SJCRH30 (cell line): ENCODE results near the gene KIAA1328. TPM values are rescaled to one million over a fixed set of nuclear protein-coding genes. Genes with fewer than 3 reads are reported as not detected.

Experiments
- DNase-seq, 2 experiments: peaks; one replicate each; pipeline ENCODE4 v3.0.0-alpha.2; 2015 to 2020
- H3K27ac ChIP-seq: fragments of 250-450 bp; sonication (Bioruptor Pico); 2 replicates; pipeline ENCODE4 v1.5.1; 2020; ENCODE audit warnings: mild to moderate bottlenecking, moderate library complexity
- H3K27me3 ChIP-seq: fragments of 250-450 bp; sonication (Bioruptor Pico); 2 replicates; pipeline ENCODE4 v1.5.1; 2020; ENCODE audit warnings: mild to moderate bottlenecking, moderate library complexity
- H3K36me3 ChIP-seq: fragments of 250-450 bp; sonication (Bioruptor Pico); 2 replicates; pipeline ENCODE4 v1.5.1; 2020; ENCODE audit warnings: mild to moderate bottlenecking, moderate library complexity
- H3K4me1 ChIP-seq: fragments of 250-450 bp; sonication (Bioruptor Pico); 2 replicates; pipeline ENCODE4 v1.5.1; 2020; ENCODE audit warnings: mild to moderate bottlenecking, moderate library complexity
- H3K4me3 ChIP-seq: fragments of 250-450 bp; sonication (Bioruptor Pico); 2 replicates; pipeline ENCODE4 v1.5.1; 2020; ENCODE audit warnings: mild to moderate bottlenecking, moderate library complexity
- H3K9me3 ChIP-seq: fragments of 250-450 bp; sonication (Bioruptor Pico); replicated peaks from 2 replicates; pipeline ENCODE4 v1.5.1; 2020; ENCODE audit warnings: mild to moderate bottlenecking, moderate library complexity
- total RNA-seq: library from RNA; depleted of rRNA; stranded (reverse); fragments of >200 nt; shearing (Covaris generic); gene quantifications from 2 replicates; pipeline ENCODE4 v1.2.3, GENCODE V29; 2014

Gene KIAA1328
- total RNA-seq, 1 experiment from 2014 or later, result 5.5 TPM

GRCh38 chr18:37188016-37188791 lies 359.3 kb downstream of the KIAA1328 start:
- no peaks in the 10 kb centered on the region for H3K36me3 ChIP-seq
- H3K27ac ChIP-seq, result peak overlapping the region; percentile 61
- DNase-seq, result peak; percentile 1 to 21
- no peaks in the 10 kb centered on the region for H3K27me3 ChIP-seq
- H3K4me3 ChIP-seq, result no peak overlapping the region
- no peaks in the 10 kb centered on the region for H3K4me1 ChIP-seq
- no peaks in the 10 kb centered on the region for H3K9me3 ChIP-seq

DNA sequence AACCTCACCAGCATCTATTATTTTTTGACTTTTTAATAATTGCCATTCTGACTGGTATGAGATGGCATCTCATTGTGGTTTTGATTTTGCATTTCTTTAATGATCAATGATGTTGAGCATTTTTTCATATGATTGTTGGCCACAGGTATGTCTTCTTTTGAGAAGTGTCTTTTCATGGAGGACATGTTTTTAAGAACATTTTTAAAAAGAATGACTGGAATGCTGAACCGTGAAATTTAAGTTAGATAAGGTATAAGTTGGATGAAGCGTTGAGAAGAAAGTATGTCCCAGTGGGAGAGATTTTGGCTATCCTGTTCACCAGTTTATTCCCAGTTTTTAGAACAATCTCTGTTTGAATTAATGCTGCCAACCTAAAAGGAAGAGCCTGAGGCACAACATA lies 370.8 kb downstream of the KIAA1328 start:
- H3K4me3 ChIP-seq, result no peak overlapping the region
- no peaks in the 10 kb centered on the region for H3K27me3 ChIP-seq
- H3K36me3 ChIP-seq, result no peaks in the 10 kb centered on the region
- peak overlapping the region; percentile 47 for H3K27ac ChIP-seq
- H3K4me1 ChIP-seq, result no peaks in the 10 kb centered on the region; the same call in 1 of the 2 replicates
- DNase-seq, result no peak
- no peaks in the 10 kb centered on the region for H3K9me3 ChIP-seq

GRCh38 chr18:37207343-37207742 lies 378.4 kb downstream of the KIAA1328 start:
- Histone ChIP-seq H3K27ac (no peak overlapping the region), H3K4me1 (no peaks in the 10 kb centered on the region), H3K27me3 (no peaks in the 10 kb centered on the region), H3K36me3 (no peaks in the 10 kb centered on the region), H3K9me3 (no peaks in the 10 kb centered on the region), H3K4me3 (no peak overlapping the region)
- DNase-seq, result no peak

GRCh38 chr18:37210781-37211180 lies 381.9 kb downstream of the KIAA1328 start:
- Histone ChIP-seq H3K9me3 (no peaks in the 10 kb centered on the region), H3K27me3 (no peaks in the 10 kb centered on the region), H3K4me1 (no peaks in the 10 kb centered on the region), H3K4me3 (no peak overlapping the region), H3K27ac (no peak overlapping the region), H3K36me3 (no peaks in the 10 kb centered on the region)
- no peak for DNase-seq

DNA sequence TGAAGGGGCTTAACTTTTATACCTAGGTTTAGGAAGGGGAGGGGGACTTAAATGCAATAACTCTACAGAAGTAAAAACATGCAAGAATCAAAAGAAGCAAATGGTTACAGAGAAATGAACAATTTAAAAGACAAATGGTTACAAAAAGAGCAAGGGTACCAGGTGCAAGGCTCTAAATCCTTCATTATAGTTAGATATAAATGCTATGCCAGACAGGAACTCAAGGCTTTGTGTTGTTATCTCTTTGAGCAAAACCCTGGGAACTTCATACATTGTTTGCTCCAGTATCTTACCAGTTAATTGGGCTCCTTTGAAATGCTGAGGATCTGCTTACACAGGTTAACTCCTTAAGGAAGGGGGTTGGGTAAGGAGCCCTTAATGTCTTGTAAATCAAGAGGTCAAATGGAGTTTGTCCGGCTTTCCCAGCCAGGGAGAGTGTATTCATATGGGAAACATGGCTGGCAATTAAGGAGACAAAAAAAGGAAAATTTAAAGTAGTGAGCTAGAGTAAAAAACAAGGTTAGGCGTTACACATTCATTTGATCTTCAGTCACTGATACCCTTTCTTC lies 389.2 kb downstream of the KIAA1328 start:
- Histone ChIP-seq H3K4me3 (no peak overlapping the region), H3K9me3 (no peaks in the 10 kb centered on the region), H3K27ac (no peak overlapping the region), H3K27me3 (no peaks in the 10 kb centered on the region), H3K36me3 (no peaks in the 10 kb centered on the region), H3K4me1 (no peaks in the 10 kb centered on the region)
- DNase-seq, result no peak

DNA sequence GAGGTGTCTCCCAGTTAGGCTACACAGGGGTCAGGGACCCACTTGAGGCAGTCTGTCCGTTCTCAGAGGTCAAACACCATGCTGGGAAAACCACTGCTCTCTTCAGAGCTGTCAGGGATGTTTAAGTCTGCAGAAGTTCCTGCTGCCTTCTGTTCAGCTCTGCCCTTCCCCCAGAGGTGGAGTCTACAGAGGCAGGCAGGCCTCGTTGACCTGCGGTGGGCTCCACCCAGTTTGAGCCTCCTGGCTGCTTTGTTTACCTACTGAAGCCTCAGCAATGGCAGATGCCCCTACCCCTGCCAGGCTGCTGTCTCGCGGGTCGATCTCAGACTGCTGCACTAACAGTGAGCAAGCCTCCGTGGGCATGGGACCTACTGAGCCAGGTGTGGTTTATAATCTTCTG lies 390.3 kb downstream of the KIAA1328 start:
- Histone ChIP-seq H3K27ac (no peak overlapping the region), H3K9me3 (no peaks in the 10 kb centered on the region), H3K27me3 (no peaks in the 10 kb centered on the region), H3K4me1 (no peaks in the 10 kb centered on the region), H3K4me3 (no peak overlapping the region), H3K36me3 (no peaks in the 10 kb centered on the region)
- DNase-seq, result no peak

DNA sequence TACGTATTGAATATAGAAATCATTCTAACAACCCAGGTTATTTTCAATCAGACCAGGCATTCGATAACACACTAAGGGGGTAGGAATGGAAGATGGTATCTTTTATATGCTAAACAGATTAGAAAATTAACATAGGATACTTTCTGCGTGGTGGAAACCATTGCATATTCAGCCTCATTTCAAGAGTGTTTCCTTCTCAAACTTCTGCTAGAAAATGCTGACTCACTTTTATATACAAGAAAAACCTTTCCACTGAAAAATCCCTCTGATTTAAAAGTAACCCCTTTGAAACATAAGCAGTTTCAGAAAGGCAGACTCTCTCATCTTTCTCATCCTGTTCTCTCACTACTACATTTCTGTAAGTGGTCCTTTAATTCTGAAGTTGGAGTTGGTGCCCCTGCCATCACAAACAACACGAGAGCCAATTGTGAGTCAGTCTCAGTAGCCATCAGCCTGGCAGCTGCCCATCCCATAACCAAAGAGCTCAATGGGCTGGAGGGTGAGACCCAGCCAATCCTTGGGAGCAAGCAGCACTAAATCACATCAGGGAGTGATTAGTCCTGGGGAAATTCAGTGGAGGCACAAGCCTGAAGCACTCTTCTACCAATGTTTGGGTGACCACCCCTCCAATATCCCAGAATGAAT lies 393.5 kb downstream of the KIAA1328 start:
- DNase-seq, result no peak
- no peaks in the 10 kb centered on the region for H3K36me3 ChIP-seq
- H3K27me3 ChIP-seq, result no peaks in the 10 kb centered on the region
- H3K27ac ChIP-seq, result no peak overlapping the region
- no peaks in the 10 kb centered on the region for H3K9me3 ChIP-seq
- H3K4me3 ChIP-seq, result no peak overlapping the region
- no peaks in the 10 kb centered on the region for H3K4me1 ChIP-seq

DNA sequence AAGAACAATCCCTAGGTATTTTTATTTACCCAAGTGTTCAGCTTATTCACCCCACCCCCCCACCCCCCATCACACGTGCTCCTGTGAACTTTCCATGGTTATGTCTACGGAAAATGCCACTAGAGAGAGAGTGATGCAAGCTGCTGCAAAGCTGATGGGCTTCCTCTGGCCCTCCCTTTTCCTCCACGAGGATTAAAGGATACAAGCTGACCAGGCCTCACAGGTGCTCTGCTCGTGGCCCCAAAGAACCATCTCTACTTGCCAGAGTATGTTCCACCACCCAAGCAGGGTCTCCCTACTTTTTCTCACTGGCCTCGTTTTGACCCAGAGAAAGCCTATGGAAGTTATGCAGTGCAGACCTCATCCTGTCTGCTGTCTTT lies 394.1 kb downstream of the KIAA1328 start:
- no peaks in the 10 kb centered on the region for H3K27me3 ChIP-seq
- H3K4me1 ChIP-seq, result no peaks in the 10 kb centered on the region
- H3K9me3 ChIP-seq, result no peaks in the 10 kb centered on the region
- H3K27ac ChIP-seq, result no peak overlapping the region
- no peak for DNase-seq
- H3K36me3 ChIP-seq, result no peaks in the 10 kb centered on the region
- H3K4me3 ChIP-seq, result no peak overlapping the region

GRCh38 chr18:37225279-37225678 lies 396.4 kb downstream of the KIAA1328 start:
- no peaks in the 10 kb centered on the region for H3K27me3 ChIP-seq
- no peaks in the 10 kb centered on the region for H3K9me3 ChIP-seq
- H3K4me1 ChIP-seq, result no peaks in the 10 kb centered on the region
- no peaks in the 10 kb centered on the region for H3K36me3 ChIP-seq
- H3K4me3 ChIP-seq, result no peak overlapping the region
- no peak overlapping the region for H3K27ac ChIP-seq
- DNase-seq, result no peak

- DNase-seq, result no peak
- no peaks in the 10 kb centered on the region for H3K9me3 ChIP-seq
- H3K27ac ChIP-seq, result no peak overlapping the region
- no peaks in the 10 kb centered on the region for H3K27me3 ChIP-seq
- H3K36me3 ChIP-seq, result no peaks in the 10 kb centered on the region
- no peak overlapping the region for H3K4me3 ChIP-seq
- H3K4me1 ChIP-seq, result no peaks in the 10 kb centered on the region
Observed at GRCh38 chr18:37230768-37231167, 401.8 kb downstream of the KIAA1328 start.

- no peaks in the 10 kb centered on the region for H3K9me3 ChIP-seq
- no peak overlapping the region for H3K4me3 ChIP-seq
- H3K27me3 ChIP-seq, result no peaks in the 10 kb centered on the region
- DNase-seq, result no peak
- H3K4me1 ChIP-seq, result no peaks in the 10 kb centered on the region
- no peak overlapping the region for H3K27ac ChIP-seq
- H3K36me3 ChIP-seq, result no peaks in the 10 kb centered on the region
Observed at GRCh38 chr18:37231251-37231650, 402.3 kb downstream of the KIAA1328 start.

DNA sequence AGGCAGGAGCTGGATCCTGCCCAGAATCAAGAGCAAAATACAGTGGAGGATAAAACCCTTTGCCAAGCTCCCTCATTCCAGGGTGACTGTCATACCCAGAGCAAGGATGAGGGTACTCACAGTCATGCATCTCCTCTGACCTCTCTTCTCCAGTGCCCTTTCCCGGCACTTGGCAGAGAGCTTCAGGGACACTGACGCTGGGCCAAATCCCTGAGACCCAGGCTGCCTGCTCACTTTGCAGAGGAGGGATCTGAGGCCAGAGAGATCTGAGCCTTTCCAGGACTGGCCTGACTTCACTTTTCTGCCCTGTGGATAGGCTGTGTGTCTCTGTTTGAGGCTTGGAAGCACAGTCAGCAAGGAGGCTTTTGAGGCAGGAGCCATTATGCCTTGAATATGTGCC lies 406.7 kb downstream of the KIAA1328 start:
- no peak overlapping the region for H3K4me3 ChIP-seq
- no peaks in the 10 kb centered on the region for H3K27me3 ChIP-seq
- H3K27ac ChIP-seq, result no peak overlapping the region
- no peaks in the 10 kb centered on the region for H3K4me1 ChIP-seq
- DNase-seq, result no peak
- H3K9me3 ChIP-seq, result no peaks in the 10 kb centered on the region
- no peaks in the 10 kb centered on the region for H3K36me3 ChIP-seq

GRCh38 chr18:37238282-37239108 lies 409.6 kb downstream of the KIAA1328 start:
- Histone ChIP-seq H3K4me1 (no peaks in the 10 kb centered on the region), H3K9me3 (no peaks in the 10 kb centered on the region), H3K27me3 (no peaks in the 10 kb centered on the region), H3K4me3 (no peak overlapping the region), H3K27ac (no peak overlapping the region), H3K36me3 (no peaks in the 10 kb centered on the region)
- DNase-seq, result no peak

GRCh38 chr18:37242091-37242490 lies 413.2 kb downstream of the KIAA1328 start:
- no peaks in the 10 kb centered on the region for H3K4me1 ChIP-seq
- no peaks in the 10 kb centered on the region for H3K36me3 ChIP-seq
- no peak overlapping the region for H3K27ac ChIP-seq
- H3K4me3 ChIP-seq, result no peak overlapping the region
- H3K9me3 ChIP-seq, result no peaks in the 10 kb centered on the region
- H3K27me3 ChIP-seq, result no peaks in the 10 kb centered on the region
- DNase-seq, result no peak
